ENCODE results near the gene HACD2.

- no peak for TF ChIP-seq CTCF (tag by site-specific recombination; IDR thresholded peaks at IDR 0.05)
- no peak for TF ChIP-seq ZNF211 (tag by site-specific recombination; IDR thresholded peaks at IDR 0.05; ENCODE audit: low read depth)
- no peak for TF ChIP-seq ZFP37 (tag by site-specific recombination; IDR thresholded peaks at IDR 0.05)
- no peak for TF ChIP-seq ZNF580 (tag by site-specific recombination; IDR thresholded peaks at IDR 0.05)
- no peak for TF ChIP-seq ZNF140 (tag by site-specific recombination; IDR thresholded peaks at IDR 0.05)
- no peak for TF ChIP-seq SP2 (tag by site-specific recombination; IDR thresholded peaks at IDR 0.05)
- TF ChIP-seq BCL11A (tag by site-specific recombination; IDR thresholded peaks at IDR 0.05; ENCODE audit: low read depth), result no peak
- no peak for TF ChIP-seq TCF7L2 (IDR thresholded peaks at IDR 0.05; ENCODE audit: borderline replicate concordance, low read depth, low read length)
- TF ChIP-seq ZNF26 (tag by site-specific recombination; IDR thresholded peaks at IDR 0.05), result no peak
- TF ChIP-seq ZNF366 (tag by site-specific recombination; conservative IDR thresholded peaks at IDR 0.05), result no peak
- no peak for TF ChIP-seq YY1 (tag by site-specific recombination; IDR thresholded peaks at IDR 0.05)
- no peak for TF ChIP-seq REST (tag by site-specific recombination; IDR thresholded peaks at IDR 0.05)
- TF ChIP-seq ZNF549 (tag by site-specific recombination; IDR thresholded peaks at IDR 0.05), result no peak
Measured at GRCh38 chr3:123571264-123571972, 13.4 kb downstream of the HACD2 start.

Measured in HEK293 (cell line).